ENCODE data around the gene SMARCB1.

DNA sequence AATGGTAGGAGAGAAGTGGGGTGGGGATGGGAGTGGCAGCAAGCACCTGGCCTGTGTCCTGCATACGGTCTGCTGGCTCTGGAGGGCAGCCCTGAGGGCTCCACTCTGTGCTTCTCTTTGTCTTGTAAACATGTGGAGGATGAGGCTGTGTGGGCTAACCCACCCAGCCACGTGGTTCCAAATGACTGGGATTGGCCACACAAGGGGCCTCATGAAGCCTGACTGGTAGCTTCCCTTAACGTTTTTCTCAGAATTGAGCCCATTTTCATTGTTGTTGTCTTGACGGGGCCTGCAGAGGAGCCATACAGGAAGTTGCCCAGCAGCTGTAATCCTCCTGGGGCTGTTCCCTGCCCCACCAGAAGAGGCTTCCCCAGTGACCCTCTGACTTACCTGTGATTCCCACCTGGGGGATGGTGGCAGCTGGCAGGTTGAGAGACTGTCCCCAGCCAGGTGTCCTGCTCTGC is 34.0 kb downstream of the SMARCB1 start:
- no peak for TF ChIP-seq EZH2 (IDR thresholded peaks at IDR 0.05; ENCODE audit: low read length, missing control alignments)
- TF ChIP-seq, protein P1, sequence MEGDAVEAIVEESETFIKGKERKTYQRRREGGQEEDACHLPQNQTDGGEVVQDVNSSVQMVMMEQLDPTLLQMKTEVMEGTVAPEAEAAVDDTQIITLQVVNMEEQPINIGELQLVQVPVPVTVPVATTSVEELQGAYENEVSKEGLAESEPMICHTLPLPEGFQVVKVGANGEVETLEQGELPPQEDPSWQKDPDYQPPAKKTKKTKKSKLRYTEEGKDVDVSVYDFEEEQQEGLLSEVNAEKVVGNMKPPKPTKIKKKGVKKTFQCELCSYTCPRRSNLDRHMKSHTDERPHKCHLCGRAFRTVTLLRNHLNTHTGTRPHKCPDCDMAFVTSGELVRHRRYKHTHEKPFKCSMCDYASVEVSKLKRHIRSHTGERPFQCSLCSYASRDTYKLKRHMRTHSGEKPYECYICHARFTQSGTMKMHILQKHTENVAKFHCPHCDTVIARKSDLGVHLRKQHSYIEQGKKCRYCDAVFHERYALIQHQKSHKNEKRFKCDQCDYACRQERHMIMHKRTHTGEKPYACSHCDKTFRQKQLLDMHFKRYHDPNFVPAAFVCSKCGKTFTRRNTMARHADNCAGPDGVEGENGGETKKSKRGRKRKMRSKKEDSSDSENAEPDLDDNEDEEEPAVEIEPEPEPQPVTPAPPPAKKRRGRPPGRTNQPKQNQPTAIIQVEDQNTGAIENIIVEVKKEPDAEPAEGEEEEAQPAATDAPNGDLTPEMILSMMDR (conservative IDR thresholded peaks at IDR 0.05 in 1 of 2, IDR thresholded peaks at IDR 0.05 in 1 of 2; ENCODE audit: low read depth in 1 of 2, low read length in 2 of 2) = no peak

All from fibroblast of lung (primary cell).